ENCODE data around the gene ERC2.

- TF ChIP-seq POLR2A (IDR thresholded peaks at IDR 0.05) = no peak
- TF ChIP-seq, protein P1, sequence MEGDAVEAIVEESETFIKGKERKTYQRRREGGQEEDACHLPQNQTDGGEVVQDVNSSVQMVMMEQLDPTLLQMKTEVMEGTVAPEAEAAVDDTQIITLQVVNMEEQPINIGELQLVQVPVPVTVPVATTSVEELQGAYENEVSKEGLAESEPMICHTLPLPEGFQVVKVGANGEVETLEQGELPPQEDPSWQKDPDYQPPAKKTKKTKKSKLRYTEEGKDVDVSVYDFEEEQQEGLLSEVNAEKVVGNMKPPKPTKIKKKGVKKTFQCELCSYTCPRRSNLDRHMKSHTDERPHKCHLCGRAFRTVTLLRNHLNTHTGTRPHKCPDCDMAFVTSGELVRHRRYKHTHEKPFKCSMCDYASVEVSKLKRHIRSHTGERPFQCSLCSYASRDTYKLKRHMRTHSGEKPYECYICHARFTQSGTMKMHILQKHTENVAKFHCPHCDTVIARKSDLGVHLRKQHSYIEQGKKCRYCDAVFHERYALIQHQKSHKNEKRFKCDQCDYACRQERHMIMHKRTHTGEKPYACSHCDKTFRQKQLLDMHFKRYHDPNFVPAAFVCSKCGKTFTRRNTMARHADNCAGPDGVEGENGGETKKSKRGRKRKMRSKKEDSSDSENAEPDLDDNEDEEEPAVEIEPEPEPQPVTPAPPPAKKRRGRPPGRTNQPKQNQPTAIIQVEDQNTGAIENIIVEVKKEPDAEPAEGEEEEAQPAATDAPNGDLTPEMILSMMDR (IDR thresholded peaks at IDR 0.05) = no peak
These were observed 294.7 kb downstream of the ERC2 start for GRCh38 chr3:56173601-56174000.

Measured in ovary (tissue), 3 donors.